Suprapubic skin (tissue), 4 donors: ENCODE data around the gene WNT3. TPM values are rescaled to one million over a fixed set of nuclear protein-coding genes. Genes with fewer than 3 reads are reported as not detected.

ENCODE experiments used
- DNase-seq, 2 donors: peaks; one replicate each; pipeline ENCODE4 v3.0.0-alpha.2; 2019; ENCODE audit warnings: low spot score in 2 of 2
- H3K27ac ChIP-seq: fragments of 200-600 bp; sonication (generic); one replicate; pipeline ENCODE4 v1.5.1; 2019
- H3K27me3 ChIP-seq: fragments of 200-600 bp; sonication (generic); one replicate; pipeline ENCODE4 v1.5.1; 2019
- H3K36me3 ChIP-seq: fragments of 200-600 bp; sonication (generic); one replicate; pipeline ENCODE4 v1.5.1; 2019
- H3K4me1 ChIP-seq: fragments of 200-600 bp; sonication (generic); one replicate; pipeline ENCODE4 v1.5.1; 2019
- H3K4me3 ChIP-seq: fragments of 200-600 bp; sonication (generic); one replicate; pipeline ENCODE4 v1.5.1; 2019; ENCODE audit warnings: mild to moderate bottlenecking
- H3K9me3 ChIP-seq: fragments of 200-600 bp; sonication (generic); one replicate; pipeline ENCODE4 v1.5.1; 2019
- EP300 ChIP-seq: sonication (generic); formaldehyde crosslinking; IDR thresholded peaks from one replicate; pipeline ENCODE4 v1.6.1; 2017; ENCODE audit warnings: antibody characterized with exemption
- POLR2A ChIP-seq, 2 donors: fragments of 450-650 bp; IDR thresholded peaks; one replicate each; pipeline ENCODE4 v1.6.1; 2017; ENCODE audit warnings: antibody characterized with exemption in 2 of 2, mild to moderate bottlenecking in 2 of 2, moderate library complexity in 2 of 2
- POLR2AphosphoS5 ChIP-seq, 3 donors: sonication (generic); formaldehyde crosslinking; IDR thresholded peaks; one replicate each; pipeline ENCODE4 v1.6.1; 2017; ENCODE audit warnings: antibody characterized with exemption in 3 of 3
- WGBS: methylation state at CpG from one replicate; pipeline ENCODE4 v1.1.5; 2018; 5-methylcytosine and 5-hydroxymethylcytosine counted together
- total RNA-seq, 4 donors: library from RNA; depleted of rRNA; stranded (reverse); fragments of >200 nt; gene quantifications; one replicate each; pipeline ENCODE4 v1.1.0, GENCODE V29; 2016
- TF ChIP-seq, protein P1 (sequence below), 2 donors: fragments of 200-600 bp in 1 of 2; fragments of 450-650 bp in 1 of 2; sonication (generic) in 1 of 2; IDR thresholded peaks; one replicate each; pipeline ENCODE4 v1.5.1; 2016 to 2019; ENCODE audit warnings: antibody characterized with exemption in 2 of 2, mild to moderate bottlenecking in 1 of 2, moderate library complexity in 1 of 2

Gene WNT3
- total RNA-seq, 4 donors from 2014 or later = 39.3 to 84.9 (median 61.7) TPM

DNA sequence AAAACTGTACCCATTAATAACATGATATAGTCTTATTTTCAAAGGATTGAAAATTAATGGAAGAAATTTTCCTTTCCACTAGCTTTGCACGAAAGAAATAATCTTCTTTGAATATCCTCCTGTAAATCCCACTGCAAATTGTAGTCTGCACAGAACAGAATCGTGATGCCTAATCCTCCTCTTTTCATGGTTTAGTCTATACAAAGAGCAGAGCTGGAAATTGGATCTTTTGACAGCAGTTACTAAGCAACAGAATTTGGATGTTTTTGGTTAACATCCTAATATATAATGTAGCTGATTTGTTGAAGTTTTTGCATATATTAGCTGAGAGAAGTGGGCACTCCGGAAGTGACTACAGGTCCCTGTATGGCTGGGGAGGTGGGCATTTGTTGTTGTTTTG is 98.6 kb downstream of the WNT3 start:
- Histone ChIP-seq H3K36me3 (peaks cover 16% of the 10 kb centered on the region), H3K4me3 (no peak overlapping the region), H3K27me3 (no peaks in the 10 kb centered on the region), H3K4me1 (peaks cover 16% of the 10 kb centered on the region), H3K9me3 (no peaks in the 10 kb centered on the region), H3K27ac (no peak overlapping the region)
- TF ChIP-seq, protein P1, sequence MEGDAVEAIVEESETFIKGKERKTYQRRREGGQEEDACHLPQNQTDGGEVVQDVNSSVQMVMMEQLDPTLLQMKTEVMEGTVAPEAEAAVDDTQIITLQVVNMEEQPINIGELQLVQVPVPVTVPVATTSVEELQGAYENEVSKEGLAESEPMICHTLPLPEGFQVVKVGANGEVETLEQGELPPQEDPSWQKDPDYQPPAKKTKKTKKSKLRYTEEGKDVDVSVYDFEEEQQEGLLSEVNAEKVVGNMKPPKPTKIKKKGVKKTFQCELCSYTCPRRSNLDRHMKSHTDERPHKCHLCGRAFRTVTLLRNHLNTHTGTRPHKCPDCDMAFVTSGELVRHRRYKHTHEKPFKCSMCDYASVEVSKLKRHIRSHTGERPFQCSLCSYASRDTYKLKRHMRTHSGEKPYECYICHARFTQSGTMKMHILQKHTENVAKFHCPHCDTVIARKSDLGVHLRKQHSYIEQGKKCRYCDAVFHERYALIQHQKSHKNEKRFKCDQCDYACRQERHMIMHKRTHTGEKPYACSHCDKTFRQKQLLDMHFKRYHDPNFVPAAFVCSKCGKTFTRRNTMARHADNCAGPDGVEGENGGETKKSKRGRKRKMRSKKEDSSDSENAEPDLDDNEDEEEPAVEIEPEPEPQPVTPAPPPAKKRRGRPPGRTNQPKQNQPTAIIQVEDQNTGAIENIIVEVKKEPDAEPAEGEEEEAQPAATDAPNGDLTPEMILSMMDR (IDR thresholded peaks at IDR 0.05) = no peak
- TF ChIP-seq POLR2A (IDR thresholded peaks at IDR 0.05) (no peak), POLR2AphosphoS5 (IDR thresholded peaks at IDR 0.05) (no peak), EP300 (no peak)
- WGBS = 56% methylated on average over 3 of the region's 3 CpGs
- DNase-seq = no peak

DNA sequence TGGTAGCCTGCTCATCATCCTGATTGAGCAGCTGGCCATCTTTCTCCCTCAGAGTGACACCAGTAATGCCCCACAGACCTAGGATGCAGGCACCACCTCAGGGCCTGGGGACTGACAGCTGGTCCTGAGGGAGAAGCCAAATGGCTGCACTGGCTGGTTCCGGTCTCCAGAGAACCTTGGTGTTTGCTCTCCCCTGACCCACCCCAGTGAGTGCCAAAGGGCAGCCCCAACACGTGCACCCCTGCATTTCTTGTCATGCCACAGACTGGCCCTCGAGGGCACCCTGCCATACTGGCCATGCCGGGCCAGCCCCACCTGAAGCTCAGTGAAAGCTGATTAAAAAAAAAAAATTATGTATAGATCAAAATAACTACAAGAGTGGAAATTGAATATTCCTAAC is 100.5 kb downstream of the WNT3 start:
- Histone ChIP-seq H3K27me3 (no peaks in the 10 kb centered on the region), H3K4me1 (peaks cover 16% of the 10 kb centered on the region), H3K9me3 (no peaks in the 10 kb centered on the region), H3K4me3 (no peak overlapping the region), H3K36me3 (peaks cover 24% of the 10 kb centered on the region), H3K27ac (no peak overlapping the region)
- 94% methylated on average over 4 of the region's 4 CpGs for WGBS
- no peak for TF ChIP-seq EP300
- no peak for DNase-seq

Other genes starting within 250 kb of the WNT3 start
- 10 to 100 TPM in 2 of 4 donors, 1 to 10 TPM in 2; 4.8 to 22.0 (median 13.3) TPM for gene ARL17A, start 239.0 kb downstream of the WNT3 start, total RNA-seq
- gene NSF, start 228.0 kb downstream of the WNT3 start, total RNA-seq = 10 to 100 TPM; 20.3 to 41.9 (median 29.0) TPM
- 1 to 10 TPM; 3.6 to 8.3 (median 4.5) TPM for gene WNT9B, start 32.9 kb upstream of the WNT3 start, total RNA-seq
- 10 to 100 TPM; 28.1 to 72.6 (median 41.1) TPM for gene GOSR2, start 104.5 kb upstream of the WNT3 start, total RNA-seq
- gene RPRML, start 160.6 kb upstream of the WNT3 start, total RNA-seq = 1 to 10 TPM in 3 of 4 donors, under 1 TPM in 1; 0.64 to 6.8 (median 3.3) TPM